KMS-11 (cell line): ENCODE results near the gene AGPAT2.
A peak's percentile ranks its signal among the peaks of the same experiment; 100 is the strongest.

ENCODE experiments used
- H2AFZ ChIP-seq: fragments of 200-600 bp; sonication (generic); 2 replicates; pipeline ENCODE4 v1.6.1; 2016; ENCODE audit warnings: antibody characterized with exemption, mixed run types, low read depth
- H3K27ac ChIP-seq: fragments of 200-600 bp; sonication (generic); 2 replicates; pipeline ENCODE4 v1.6.1; 2016; ENCODE audit warnings: mild to moderate bottlenecking, mixed run types
- H3K27me3 ChIP-seq: fragments of 200-600 bp; sonication (generic); 2 replicates; pipeline ENCODE4 v1.6.1; 2017; ENCODE audit warnings: mild to moderate bottlenecking, low read depth, mixed run types, moderate library complexity; ENCODE audit not compliant: insufficient read depth
- H3K36me3 ChIP-seq: fragments of 200-600 bp; sonication (generic); 2 replicates; pipeline ENCODE4 v1.6.1; 2017; ENCODE audit warnings: mild to moderate bottlenecking, mixed run types; ENCODE audit not compliant: insufficient read depth
- H3K4me1 ChIP-seq: fragments of 200-600 bp; sonication (generic); 2 replicates; pipeline ENCODE4 v1.6.1; 2016; ENCODE audit warnings: mild to moderate bottlenecking, low read depth, mixed run types; ENCODE audit not compliant: poor library complexity, severe bottlenecking
- H3K4me2 ChIP-seq: fragments of 200-600 bp; sonication (generic); 2 replicates; pipeline ENCODE4 v1.7.0; 2016; ENCODE audit warnings: mild to moderate bottlenecking, mixed run types
- H3K4me3 ChIP-seq: fragments of 200-600 bp; sonication (generic); IDR thresholded peaks from 2 replicates; pipeline ENCODE4 v1.6.1; 2017; ENCODE audit warnings: low read depth, low read length, mixed read lengths; ENCODE audit not compliant: insufficient read depth
- H3K79me2 ChIP-seq: fragments of 200-600 bp; sonication (generic); 2 replicates; pipeline ENCODE4 v1.6.1; 2016; ENCODE audit warnings: low read depth, mixed run types; ENCODE audit not compliant: insufficient read depth
- H3K9ac ChIP-seq: fragments of 200-600 bp; sonication (generic); 2 replicates; pipeline ENCODE4 v1.6.1; 2016; ENCODE audit warnings: mild to moderate bottlenecking, mixed run types
- H4K20me1 ChIP-seq: fragments of 200-600 bp; sonication (generic); 2 replicates; pipeline ENCODE4 v1.6.1; 2016; ENCODE audit warnings: mild to moderate bottlenecking, mixed run types; ENCODE audit not compliant: insufficient read depth
- CTCF ChIP-seq: fragments of 200-600 bp; sonication (generic); conservative IDR thresholded peaks from 2 replicates; pipeline ENCODE4 v1.6.1; 2017; ENCODE audit warnings: low read depth, mild to moderate bottlenecking, antibody characterized with exemption, low read length, moderate library complexity, mixed read lengths

The AGPAT2 gene

GRCh38 chr9:136667214-136667939 is 19.9 kb downstream of the AGPAT2 start:
- peaks cover 65% of the 10 kb centered on the region for H3K27me3 ChIP-seq
- H2AFZ ChIP-seq = no peak overlapping the region
- H3K4me2 ChIP-seq = no peak overlapping the region; the same call in 1 of the 2 replicates
- peaks cover 5% of the 10 kb centered on the region for H3K4me1 ChIP-seq
- no peak overlapping the region for H3K27ac ChIP-seq
- no peak for TF ChIP-seq CTCF
- H3K9ac ChIP-seq = no peak overlapping the region
- no peaks in the 10 kb centered on the region for H3K36me3 ChIP-seq
- H3K4me3 ChIP-seq = no peak overlapping the region
- H4K20me1 ChIP-seq = no peaks in the 10 kb centered on the region
- H3K79me2 ChIP-seq = no peaks in the 10 kb centered on the region

- Histone ChIP-seq H3K27ac (no peak overlapping the region), H3K79me2 (no peaks in the 10 kb centered on the region), H3K4me2 (0 out of 2 replicates have a peak overlapping the region, but pooled peaks have one; percentile 3), H2AFZ (no peak overlapping the region), H3K9ac (no peak overlapping the region), H3K4me1 (peaks cover 5% of the 10 kb centered on the region), H3K36me3 (no peaks in the 10 kb centered on the region), H4K20me1 (no peaks in the 10 kb centered on the region), H3K4me3 (no peak overlapping the region), H3K27me3 (peaks cover 73% of the 10 kb centered on the region)
- no peak for TF ChIP-seq CTCF
These were observed 20.7 kb downstream of the AGPAT2 start for GRCh38 chr9:136666372-136667213.

GRCh38 chr9:136665704-136666371 is 21.4 kb downstream of the AGPAT2 start:
- no peaks in the 10 kb centered on the region for H3K36me3 ChIP-seq
- H3K27ac ChIP-seq = no peak overlapping the region
- no peak for TF ChIP-seq CTCF
- no peaks in the 10 kb centered on the region for H4K20me1 ChIP-seq
- H3K4me3 ChIP-seq = no peak overlapping the region
- peaks cover 80% of the 10 kb centered on the region for H3K27me3 ChIP-seq
- no peak overlapping the region for H3K4me2 ChIP-seq
- peaks cover 5% of the 10 kb centered on the region for H3K4me1 ChIP-seq
- H3K79me2 ChIP-seq = no peaks in the 10 kb centered on the region
- no peak overlapping the region for H3K9ac ChIP-seq
- H2AFZ ChIP-seq = no peak overlapping the region

- Histone ChIP-seq H3K79me2 (no peaks in the 10 kb centered on the region), H3K4me2 (no peak overlapping the region; the same call in 1 of the 2 replicates), H3K36me3 (no peaks in the 10 kb centered on the region), H3K27ac (no peak overlapping the region), H3K4me1 (peaks cover 5% of the 10 kb centered on the region), H3K27me3 (peaks cover 80% of the 10 kb centered on the region), H2AFZ (no peak overlapping the region; the same call in 1 of the 2 replicates), H4K20me1 (no peaks in the 10 kb centered on the region), H3K9ac (no peak overlapping the region), H3K4me3 (no peak overlapping the region)
- no peak for TF ChIP-seq CTCF
These were observed 22.1 kb downstream of the AGPAT2 start for GRCh38 chr9:136665111-136665703.
